Stimulated activated CD4-positive, alpha-beta T cell treated with anti-CD3 and anti-CD28 coated beads, TNF-alpha, amount 100 ng/mL, for 24 hours (primary cell): ENCODE data around the gene SPATA2.
A peak's percentile ranks its signal among the peaks of the same experiment; 100 is the strongest.
"Not testable (repeated sequence)": the region's sequence is repeated elsewhere in the genome, so short reads cannot be mapped to it uniquely, and the experiment has no call there.

Experiments used
- DNase-seq, 3 experiments: peaks; one replicate each; pipeline ENCODE4 v3.0.0-alpha.2; 2020; ENCODE audit warnings: low read depth in 3 of 3

Gene SPATA2

GRCh38 chr20:49904440-49905214, 10.7 kb downstream of the SPATA2 start:
- DNase-seq, result no peak

GRCh38 chr20:49901588-49901987, 13.7 kb downstream of the SPATA2 start:
- DNase-seq, result no peak

- no peak for DNase-seq
Observed at GRCh38 chr20:49899541-49900383, 15.6 kb downstream of the SPATA2 start.

- no peak for DNase-seq
Observed at GRCh38 chr20:49896204-49896603, 19.1 kb downstream of the SPATA2 start.

- DNase-seq, result not testable (repeated sequence)
Observed at GRCh38 chr20:49895474-49896093, 19.7 kb downstream of the SPATA2 start.

- peak in 1 of 3 experiments; percentile 24 for DNase-seq
Observed at GRCh38 chr20:49894073-49894470, 21.3 kb downstream of the SPATA2 start.

- peak in 1 of 3 experiments; percentile 43 for DNase-seq
Observed at GRCh38 chr20:49893242-49894072, 21.9 kb downstream of the SPATA2 start.

- no peak for DNase-seq
Observed at GRCh38 chr20:49892817-49893216, 22.5 kb downstream of the SPATA2 start.

GRCh38 chr20:49892260-49892659, 23.1 kb downstream of the SPATA2 start:
- DNase-seq, result no peak

- no peak for DNase-seq
Observed at GRCh38 chr20:49891476-49892110, 23.7 kb downstream of the SPATA2 start.

- DNase-seq, result no peak
Observed at GRCh38 chr20:49890471-49891361, 24.6 kb downstream of the SPATA2 start.

GRCh38 chr20:49889935-49890333, 25.4 kb downstream of the SPATA2 start:
- DNase-seq, result no peak

- no peak for DNase-seq
Observed at GRCh38 chr20:49889001-49889934, 26.1 kb downstream of the SPATA2 start.

- peak; percentile 19 to 46 (median 27) for DNase-seq
Observed at GRCh38 chr20:49888212-49889000, 26.9 kb downstream of the SPATA2 start.

GRCh38 chr20:49887251-49888211, 27.8 kb downstream of the SPATA2 start:
- DNase-seq, result no peak

GRCh38 chr20:49886571-49887213, 28.6 kb downstream of the SPATA2 start:
- DNase-seq, result no peak
